GM19238 (cell line): ENCODE data around the gene MEIKIN.

ENCODE experiments used
- DNase-seq: peaks from one replicate; pipeline ENCODE4 v3.0.0; 2011; ENCODE audit warnings: low spot score; ENCODE audit not compliant: insufficient read length

The MEIKIN gene

DNA sequence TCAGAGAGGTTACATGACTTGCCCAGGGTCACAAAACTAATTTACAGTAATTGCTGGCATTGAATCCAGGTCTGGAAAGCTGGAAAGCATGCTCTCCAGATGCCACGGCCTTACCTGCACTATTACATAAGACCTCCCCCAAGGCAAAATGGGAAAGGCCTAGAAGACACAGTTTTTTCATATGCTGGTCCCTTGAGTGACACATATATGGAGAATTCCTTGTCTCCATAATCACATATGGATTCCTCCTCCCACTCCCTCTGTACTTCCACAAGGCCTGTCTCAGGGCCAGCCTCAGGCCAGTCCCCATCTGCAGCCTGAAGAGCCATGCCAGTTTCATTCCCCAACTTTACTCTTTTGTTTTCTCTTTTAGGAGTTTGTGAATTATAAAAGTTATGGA, 28.6 kb upstream of the MEIKIN start:
- DNase-seq: no peak

DNA sequence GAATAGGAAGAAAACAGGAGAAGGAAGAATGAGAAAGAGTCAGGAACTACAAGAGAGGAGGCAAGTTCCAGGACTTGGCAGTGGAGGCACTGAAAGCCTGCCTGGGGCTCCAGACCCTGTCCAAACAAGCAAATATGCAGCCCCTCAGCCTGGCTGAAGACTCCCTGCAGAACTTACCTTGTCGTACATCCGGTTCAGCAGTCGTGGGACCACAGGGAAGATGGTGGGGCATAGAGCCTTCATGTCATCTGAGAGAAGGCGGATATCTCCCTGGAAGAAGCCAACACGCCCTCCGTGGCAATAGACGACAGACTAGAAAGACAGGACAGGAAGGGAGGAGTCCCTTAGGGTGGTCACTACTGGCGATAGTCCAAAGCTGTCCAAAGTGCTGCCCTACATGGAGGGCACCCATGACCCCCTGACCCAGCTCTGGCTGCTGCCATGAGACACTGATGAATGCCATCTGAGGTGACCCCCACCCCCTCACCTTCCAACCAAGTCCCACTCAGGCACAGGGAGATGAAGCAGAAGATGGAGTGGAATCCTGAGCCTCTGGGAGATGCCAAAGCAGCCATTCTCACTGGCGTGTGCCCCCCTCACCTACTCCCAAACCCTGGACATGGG, 27.7 kb upstream of the MEIKIN start:
- DNase-seq: no peak

DNA sequence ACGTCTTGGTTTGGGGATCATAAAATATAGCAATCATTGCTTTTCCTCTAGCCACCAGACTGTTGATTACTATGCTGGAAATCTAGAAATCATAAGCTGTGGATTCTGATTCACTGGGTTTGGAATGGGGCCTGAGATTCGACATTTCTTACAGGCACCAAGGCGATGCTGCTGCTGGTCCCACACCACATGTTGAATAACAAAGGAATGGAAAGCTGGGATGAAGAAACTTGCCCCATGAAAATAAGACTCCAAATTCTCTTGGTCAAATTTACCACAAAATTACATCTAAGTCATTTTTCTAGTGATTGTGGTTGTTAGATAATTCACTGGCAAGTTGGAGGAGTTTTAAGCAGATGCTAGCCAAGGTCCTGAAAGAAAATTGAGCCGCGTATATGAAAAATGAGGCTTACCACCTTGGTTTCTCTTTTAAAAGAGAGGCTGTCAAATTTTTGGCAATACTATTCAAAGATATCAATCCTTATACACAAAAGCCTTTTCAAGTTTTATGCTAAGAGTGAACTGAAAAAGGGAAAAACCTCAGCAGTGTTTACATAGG, 23.0 kb upstream of the MEIKIN start:
- no peak for DNase-seq

DNA sequence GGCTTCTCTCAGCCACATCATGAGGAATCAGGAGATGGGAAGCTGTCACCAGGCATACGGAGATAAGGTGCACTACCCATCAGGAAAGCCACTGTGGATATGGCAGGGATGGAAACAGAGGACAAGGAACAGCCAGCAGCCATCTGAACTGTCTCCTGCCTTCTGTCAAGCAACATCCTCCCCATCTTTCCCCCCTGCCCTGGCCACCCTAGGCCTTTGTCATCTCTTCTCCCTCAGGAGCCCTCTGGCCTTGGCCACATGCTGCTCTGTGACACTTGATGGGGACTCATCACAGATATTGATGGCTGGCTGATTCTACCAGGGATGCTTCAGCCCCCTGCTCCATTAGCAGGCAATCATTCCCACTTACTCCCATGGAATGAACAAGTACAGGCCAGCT, 21.1 kb upstream of the MEIKIN start:
- DNase-seq: no peak

DNA sequence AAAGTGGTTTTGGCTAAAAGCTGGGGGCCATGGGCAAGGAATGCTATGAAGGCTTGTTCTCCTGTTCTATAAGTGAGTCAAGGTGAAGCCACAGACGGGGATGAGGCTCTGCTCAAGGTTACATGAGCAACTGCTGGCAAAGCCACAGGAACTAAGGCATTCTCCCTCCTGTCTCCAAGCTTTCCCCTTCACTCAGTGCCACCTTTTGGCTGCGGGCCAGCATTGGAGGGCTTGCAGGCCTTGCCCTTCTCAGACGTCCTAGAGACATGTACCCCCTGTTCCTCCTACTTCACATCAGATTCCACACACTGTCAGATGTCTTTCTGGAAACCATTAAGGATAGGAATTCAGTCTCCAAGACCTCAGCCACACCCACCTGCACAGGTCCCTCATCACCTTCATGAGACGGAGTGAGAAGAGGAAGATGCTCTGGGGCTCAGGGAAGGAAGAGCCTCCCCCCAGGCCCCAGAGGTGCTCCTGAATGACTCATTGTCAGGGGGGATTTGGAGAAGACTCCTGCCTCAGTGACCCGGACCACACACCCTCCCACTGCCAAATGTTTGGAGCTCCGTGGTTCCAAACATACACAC, 20.5 kb upstream of the MEIKIN start:
- DNase-seq: no peak

DNA sequence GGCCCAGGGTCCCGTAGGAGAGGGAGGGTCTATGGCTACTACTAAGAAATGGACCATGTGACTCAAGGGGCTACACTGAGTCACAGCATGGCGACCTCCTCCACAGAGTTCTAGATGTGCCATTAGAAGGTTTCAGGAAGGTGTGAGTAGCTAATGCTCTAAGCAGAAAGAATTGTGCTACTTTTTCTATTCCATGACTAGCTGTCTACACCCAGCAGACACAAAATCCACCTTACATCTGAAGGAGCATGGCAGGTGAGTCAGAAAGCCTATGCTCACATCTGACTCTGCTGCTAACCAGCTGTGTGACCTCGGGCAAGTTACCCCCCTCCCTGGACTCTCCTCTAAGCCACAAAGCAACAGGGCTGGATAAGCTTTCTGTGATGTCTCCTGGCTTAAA, 14.4 kb upstream of the MEIKIN start:
- no peak for DNase-seq

DNA sequence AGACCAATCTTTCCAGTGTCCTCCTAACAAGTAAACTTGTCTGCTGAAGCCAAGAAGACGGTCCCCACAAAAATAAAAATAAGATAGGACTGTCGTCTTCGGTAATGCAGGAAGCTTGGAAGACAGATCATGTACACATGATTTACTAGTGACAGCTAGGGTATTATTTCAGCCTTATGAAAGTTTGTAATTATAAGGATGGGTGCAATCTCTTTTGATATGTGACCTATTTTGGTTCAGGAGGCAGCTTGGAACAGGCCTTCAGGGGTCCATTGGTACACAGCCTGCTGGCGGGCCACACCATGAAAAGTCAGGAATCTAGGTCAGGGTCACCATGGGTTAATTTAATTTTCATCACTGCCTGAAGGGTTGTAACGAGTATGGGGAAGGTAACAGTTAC, 13.7 kb upstream of the MEIKIN start:
- DNase-seq: no peak

DNA sequence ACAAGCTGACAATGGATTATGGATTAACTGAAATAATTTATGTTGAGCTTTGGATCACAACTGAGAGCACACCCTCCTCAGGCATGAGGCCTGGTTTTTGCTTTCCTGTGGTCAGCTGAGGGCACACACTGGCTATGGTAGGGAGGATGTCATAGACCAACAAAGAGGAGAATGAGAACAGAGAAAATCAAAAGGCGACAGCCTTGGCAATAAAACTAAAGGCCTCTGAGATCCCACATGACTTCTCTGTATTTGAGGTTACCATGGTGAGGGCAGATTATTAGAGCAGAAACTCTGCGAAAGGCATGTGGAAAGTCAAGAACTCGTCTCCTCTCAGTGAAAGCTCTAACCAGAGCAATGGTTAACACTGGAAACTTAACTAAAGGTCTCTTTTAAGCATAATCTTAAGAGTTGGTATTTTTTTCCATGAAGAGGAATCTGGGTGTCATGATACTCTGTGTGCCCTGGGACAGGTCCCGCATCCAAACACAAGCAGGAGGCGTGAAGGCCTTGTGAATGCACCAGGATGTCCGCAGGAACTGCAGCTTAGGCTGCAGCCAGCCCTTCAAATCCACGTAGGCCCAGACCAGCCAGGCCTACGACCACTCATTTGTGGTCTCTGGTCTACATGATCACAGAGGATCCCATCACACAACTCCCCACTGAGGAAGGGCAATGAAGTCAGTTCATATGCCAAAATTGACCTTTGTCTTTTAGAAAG, 12.4 kb upstream of the MEIKIN start:
- DNase-seq: no peak

DNA sequence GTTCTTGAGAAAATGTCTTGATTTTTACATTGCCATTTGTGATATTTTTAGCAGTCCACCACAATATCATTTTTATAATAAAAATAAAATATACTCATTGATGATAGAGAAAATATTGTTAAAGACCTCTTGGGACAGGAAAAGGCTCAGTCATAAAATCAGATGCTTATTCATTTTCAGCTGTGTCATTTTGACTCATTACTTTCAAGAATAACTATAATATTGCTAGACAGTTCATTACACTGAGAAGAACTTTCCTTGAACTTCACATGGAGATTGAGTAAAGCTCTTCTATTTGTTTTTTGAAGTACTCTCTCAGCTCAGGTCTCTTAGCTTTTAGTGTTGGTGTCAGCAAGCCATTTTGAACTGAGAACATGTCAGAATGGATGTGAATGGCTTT, 8.5 kb upstream of the MEIKIN start:
- no peak for DNase-seq

DNA sequence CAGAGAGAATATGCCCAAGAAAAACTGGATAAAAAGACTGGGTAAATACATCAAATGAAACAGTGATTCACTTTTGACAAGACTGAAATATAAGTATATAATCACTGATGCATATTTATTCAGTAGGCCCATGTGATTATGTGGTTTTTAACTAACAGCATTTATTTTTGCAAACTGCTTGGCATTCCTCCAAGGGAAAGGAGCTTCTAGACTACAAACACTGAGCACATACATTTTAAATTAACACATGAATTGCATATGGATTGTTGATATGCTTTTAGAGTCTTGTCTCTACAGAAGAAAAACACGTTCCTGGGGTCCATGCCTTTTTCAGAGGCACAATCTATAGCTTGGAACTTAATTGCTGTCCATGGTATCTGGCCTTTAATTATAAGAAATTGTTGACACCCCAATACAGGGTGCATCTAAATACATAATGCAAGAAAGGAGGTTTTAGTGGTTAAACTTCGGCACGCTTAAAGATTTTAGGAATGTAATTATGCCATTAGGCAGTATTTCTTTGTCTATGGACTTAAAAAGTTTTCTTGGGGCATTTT, 6.9 kb upstream of the MEIKIN start:
- DNase-seq: no peak

DNA sequence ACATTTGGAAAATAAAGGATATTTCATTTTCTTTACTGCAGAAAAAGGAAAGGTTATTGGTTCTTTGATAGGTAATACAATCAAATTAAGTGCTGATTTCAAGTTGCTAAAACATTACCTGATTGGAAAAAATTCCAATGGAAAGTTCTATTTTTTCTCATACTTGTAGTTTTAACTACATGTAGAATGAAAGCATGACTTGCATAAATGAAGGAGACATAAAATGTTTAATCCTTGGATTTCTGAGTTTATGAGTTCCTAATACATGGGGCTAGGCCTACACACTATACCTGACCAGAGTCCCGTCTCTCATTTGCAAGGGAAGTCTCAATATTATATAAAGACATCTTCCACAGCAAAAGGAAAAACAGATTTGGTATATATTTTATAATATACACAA, 5.2 kb upstream of the MEIKIN start:
- DNase-seq: no peak

DNA sequence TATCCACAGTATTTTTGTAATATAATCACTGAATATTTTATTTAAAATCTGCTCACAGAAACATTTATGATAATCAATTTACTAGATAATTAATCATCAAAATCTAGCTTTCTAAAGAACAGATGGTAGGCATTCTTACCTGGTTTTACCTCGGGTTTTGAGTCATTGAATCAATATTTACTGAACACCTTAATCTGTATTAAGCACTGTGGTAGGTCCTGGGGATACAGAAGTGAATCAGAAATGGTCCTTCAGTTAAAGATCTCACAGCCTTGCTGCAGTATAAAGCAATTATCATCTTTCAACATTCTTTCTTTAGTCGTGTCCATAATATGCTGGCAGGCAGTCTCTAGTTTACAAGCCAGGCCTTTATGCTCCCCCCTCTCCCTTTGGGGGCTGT, 2.0 kb upstream of the MEIKIN start:
- no peak for DNase-seq

DNA sequence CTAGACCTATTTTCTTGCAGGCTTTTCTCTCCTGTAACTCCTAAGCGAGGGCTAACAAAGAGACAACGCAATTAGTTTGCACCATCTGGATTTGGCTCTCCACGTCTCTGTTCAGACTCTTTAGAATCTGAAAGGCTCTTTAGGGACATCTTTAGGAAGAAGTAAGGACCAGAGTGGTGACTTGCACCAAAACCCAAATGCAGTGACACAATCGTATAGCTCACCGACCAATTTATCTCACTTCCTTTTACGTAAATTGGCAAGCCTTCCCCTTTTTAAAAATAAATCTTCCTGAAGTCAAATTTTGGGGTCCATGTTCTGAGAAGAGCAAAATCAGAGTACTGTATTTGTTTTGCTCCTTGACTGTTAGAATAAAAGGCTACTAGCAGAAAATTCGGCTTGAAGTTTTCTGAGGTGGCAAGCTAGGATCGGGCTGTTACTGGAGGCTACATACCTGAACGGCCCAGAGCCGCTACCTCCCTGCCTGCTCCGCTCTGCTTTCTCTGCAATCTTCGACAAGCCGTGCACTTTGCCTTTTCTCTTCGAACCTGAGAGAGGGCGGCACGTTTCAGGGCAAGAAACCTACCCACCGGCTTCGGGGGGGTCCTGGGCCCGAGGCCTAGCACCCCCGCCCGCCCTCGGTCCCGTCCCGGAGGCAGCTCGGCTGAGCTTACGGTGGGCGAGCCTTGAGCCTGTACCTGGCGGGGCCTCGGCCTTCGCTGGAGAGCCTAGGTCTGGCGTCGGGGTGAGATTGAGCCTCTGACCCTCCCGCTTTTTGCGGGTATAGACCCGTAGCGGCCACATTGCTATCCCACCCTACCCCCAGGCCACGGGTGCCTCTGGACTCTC, 537 bp downstream of the MEIKIN start:
- no peak for DNase-seq

DNA sequence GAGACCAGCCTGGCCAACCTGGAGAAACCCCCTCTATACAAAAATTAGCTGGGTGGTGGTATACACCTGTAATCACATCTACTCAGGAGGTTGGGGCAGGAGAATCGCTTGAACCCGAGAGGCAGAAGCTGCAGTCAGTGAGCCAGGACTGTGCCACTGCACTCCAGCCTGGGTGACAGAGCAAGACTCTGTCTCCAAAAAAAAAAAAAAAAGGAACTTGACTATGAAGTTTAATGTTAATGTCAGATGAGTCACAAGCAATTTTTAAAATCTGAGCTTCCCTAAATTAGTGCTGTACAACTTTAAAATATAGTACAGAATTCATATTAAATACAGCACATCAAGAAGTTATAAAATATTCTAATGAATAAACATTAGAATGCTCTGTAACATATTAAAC, 1.5 kb downstream of the MEIKIN start:
- no peak for DNase-seq

DNA sequence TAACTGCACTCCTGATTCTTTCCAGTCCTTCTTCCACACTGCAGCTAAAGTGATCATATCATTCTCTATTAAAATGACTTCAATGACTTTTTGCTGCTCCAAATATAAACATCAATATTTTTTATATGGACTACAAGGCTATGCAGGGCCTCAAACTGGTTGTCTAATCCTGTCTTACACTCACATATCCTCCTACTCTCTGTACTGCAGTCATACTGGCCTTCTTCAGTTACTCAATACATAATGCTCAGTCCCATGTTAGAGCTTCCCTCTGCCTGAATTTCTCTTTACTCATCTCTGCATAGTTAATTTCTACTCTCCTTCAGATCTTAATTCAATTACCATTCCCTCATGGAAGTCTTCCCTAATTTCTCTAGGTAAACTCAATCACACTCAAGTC, 3.4 kb downstream of the MEIKIN start:
- DNase-seq: no peak

DNA sequence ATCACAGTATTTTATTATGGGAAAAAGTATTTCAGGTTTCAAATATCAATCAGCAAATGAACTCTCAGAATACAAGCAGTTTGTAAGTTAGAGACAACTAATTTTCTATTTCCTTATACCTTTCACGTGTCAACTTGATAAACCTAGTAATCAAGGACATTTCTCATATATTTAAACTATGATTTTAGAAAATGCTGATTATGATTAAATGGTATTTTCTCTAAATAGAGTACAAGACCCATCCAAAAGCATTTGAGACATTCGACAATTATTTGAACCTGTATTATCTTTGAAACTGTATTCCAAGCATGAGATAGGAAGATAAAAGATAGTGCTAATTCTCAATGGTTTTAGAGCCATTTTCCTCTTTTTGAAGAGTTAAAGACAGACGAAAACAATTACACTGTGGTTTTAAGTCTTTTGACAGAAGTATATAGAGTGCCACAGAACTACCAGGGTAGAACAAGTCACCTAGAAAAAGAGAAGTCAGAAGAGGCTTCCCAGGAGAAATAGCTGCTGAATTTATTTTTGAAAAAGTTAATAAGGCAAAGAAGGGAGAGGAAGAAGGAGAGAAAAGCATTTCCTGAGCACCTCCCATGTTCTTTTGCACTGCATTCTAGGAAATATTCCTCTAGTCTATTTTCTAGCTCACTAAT, 5.6 kb downstream of the MEIKIN start:
- no peak for DNase-seq

DNA sequence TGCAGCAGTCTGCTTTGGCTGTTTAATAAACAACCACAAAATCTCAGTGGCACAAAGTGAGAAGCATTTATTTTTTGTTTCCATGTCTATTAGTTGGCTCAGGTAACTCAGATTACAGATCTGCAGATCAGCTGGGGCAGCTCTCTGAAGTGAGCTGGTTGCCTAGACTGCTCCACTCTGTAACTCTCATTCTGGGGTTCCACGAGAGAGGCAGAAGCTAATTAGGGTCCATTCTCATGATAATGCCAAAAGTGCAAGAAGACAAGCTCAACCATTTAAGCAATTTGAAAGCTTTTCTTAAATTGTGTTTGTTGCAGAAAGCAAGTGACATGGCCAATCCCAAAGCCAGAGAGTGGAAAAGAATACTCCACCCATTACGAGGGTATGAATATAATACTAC, 13.2 kb downstream of the MEIKIN start:
- no peak for DNase-seq

DNA sequence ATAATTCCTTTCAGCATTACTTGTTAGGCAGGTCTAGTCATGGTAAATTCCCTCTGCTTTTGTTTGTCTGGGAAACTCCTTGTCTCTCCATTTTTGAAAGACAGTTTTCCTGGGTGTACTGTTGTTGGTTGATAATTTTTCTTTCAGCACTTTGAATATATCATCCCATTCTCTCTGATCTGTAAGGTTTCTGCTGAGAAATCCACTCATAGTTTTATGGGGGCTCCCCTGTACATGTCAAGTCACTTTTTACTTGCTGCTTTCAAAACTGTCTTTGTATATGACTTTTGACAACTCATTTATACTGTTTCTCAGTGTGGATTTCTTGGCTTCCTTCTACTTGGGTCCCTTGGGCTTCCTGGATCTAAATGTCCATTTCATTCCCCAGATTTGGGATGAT, 16.5 kb downstream of the MEIKIN start:
- no peak for DNase-seq

DNA sequence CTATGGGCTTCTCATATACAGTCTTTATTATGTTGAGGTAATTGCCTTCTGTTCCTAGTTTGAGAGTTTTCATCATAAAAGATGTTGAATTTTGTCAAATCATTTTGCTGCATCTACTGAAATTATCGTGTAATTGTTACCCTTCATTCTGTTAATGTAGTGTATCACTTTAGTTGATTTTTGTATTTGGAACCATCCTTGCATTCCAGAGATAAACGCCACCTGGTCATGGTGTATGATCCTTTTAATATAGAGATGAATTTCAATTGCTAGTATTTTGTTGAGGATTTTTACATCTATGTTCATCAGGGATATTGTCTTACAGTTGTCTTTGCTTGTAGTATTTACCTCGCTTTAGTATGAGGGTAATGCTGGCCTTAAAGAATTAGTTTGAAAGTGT, 19.3 kb downstream of the MEIKIN start:
- no peak for DNase-seq

DNA sequence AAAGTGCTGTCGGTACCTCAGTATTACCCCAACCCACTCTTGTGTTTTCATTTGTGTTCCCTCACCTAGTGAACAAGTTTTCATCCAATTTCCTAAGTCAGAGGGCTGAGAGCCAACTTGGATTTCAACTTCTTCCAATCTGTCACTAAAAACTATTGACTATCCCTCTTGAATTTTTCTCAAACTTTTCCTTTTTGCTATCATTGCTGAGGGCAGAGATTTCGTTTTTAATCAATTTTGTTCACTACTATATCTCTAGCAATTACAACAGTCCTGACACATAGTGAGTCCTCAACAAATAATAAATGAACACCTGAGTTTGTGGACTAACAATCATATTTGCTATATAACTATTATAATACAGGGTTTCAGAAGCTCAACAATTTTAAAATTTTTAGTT, 29.0 kb downstream of the MEIKIN start:
- no peak for DNase-seq

DNA sequence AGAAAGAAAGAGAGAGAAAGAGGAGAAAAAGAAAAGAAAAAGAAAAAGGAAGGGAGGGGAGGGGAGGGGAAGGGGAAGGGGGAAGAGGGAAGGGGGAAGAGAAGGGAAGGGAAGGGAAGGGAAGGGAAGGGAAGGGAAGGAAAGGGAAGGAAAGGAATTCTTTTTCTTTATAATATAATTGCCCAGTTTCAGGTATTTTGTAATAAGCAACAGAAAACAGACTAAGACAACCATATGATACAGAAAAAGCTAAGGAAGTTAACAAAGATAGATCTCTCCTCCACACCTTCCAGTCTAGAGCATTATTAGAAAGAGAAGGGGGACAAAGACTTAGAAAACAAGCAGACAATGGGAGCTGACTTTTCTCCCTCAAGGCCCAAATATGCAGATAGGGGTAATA, 31.0 kb downstream of the MEIKIN start:
- no peak for DNase-seq
